Ishikawa (cell line): ENCODE results near the gene GZF1.

Experiments used
- CEBPB ChIP-seq: IDR thresholded peaks from 2 replicates; pipeline ENCODE4 v1.6.1; 2012
- CREB1 ChIP-seq: IDR thresholded peaks from 2 replicates; pipeline ENCODE4 v1.6.1; 2012; ENCODE audit warnings: low read depth
- EGR1 ChIP-seq: IDR thresholded peaks from 2 replicates; pipeline ENCODE4 v1.6.1; 2012
- EP300 ChIP-seq: IDR thresholded peaks from 2 replicates; pipeline ENCODE4 v1.6.1; 2012; ENCODE audit warnings: borderline replicate concordance
- FOXM1 ChIP-seq: IDR thresholded peaks from 2 replicates; pipeline ENCODE4 v1.6.1; 2012; ENCODE audit warnings: low read depth, borderline replicate concordance
- NFIC ChIP-seq: IDR thresholded peaks from 2 replicates; pipeline ENCODE4 v1.6.1; 2012
- RAD21 ChIP-seq: IDR thresholded peaks from 2 replicates; pipeline ENCODE4 v1.6.1; 2012; ENCODE audit warnings: low read depth
- REST ChIP-seq: IDR thresholded peaks from 2 replicates; pipeline ENCODE4 v1.6.1; 2012; ENCODE audit warnings: low read depth, mild to moderate bottlenecking
- TAF1 ChIP-seq: IDR thresholded peaks from 2 replicates; pipeline ENCODE4 v1.6.1; 2012; ENCODE audit warnings: low read depth, mild to moderate bottlenecking
- TCF12 ChIP-seq: IDR thresholded peaks from 2 replicates; pipeline ENCODE4 v1.6.1; 2012; ENCODE audit warnings: low read depth
- TEAD4 ChIP-seq: IDR thresholded peaks from 2 replicates; pipeline ENCODE4 v1.6.1; 2012
- YY1 ChIP-seq: IDR thresholded peaks from 2 replicates; pipeline ENCODE4 v1.6.1; 2012; ENCODE audit warnings: low read depth
- ZBTB7A ChIP-seq: IDR thresholded peaks from 2 replicates; pipeline ENCODE4 v1.6.1; 2012; ENCODE audit warnings: low read depth
- TF ChIP-seq, protein P1 (sequence below): IDR thresholded peaks from 2 replicates; pipeline ENCODE4 v1.6.1; 2012
- TF ChIP-seq, protein P2 (sequence below): IDR thresholded peaks from 2 replicates; pipeline ENCODE4 v1.6.1; 2012

Gene GZF1

DNA sequence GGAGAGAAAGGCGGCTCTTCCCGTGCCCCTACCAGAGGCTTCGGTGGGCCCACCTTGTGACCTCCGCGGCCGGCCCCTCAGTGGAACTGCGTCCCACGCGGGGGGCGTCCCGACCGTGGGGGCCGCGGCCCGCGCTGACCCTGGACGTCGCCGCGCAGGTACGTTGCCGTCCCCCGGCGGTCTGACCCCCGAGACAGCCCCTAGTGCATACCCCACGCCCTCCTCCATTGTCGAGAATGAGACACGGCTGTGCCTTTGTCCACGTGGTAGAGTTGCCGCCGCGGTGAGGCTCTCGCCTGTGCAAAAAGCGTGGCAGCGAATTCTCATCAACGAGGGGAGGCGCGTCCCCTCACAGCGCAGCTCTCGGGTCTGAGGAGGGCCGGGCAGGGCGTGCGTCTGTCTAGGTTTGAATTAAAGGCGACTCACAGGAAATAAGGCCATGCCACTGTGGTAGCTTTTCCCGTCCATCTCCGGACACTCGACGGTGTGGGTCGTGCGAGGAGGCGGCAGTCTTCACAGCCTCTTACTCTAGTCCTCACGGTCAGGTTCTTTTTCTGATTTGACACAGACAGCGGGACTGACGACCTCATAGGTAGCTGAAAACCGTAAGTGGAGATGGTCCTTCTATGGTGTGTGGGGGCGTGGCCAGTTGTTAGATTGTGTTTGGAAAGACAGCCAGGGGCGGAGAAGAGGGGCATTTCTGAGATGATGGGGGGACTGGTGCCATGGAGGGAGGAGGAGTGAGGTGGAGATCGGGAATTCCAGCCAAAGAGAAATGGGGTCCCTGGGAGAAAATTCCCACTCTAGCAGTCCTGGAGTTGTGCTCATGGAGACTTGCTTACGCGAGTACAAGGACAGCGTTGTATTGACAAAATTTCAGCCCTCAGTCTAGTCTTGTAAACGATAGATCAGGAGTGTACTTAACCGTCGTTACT, 10.8 kb upstream of the GZF1 start:
- no peak for TF ChIP-seq CEBPB
- TF ChIP-seq, protein P1, sequence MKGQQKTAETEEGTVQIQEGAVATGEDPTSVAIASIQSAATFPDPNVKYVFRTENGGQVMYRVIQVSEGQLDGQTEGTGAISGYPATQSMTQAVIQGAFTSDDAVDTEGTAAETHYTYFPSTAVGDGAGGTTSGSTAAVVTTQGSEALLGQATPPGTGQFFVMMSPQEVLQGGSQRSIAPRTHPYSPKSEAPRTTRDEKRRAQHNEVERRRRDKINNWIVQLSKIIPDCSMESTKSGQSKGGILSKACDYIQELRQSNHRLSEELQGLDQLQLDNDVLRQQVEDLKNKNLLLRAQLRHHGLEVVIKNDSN, result peak; percentile 68
- no peak for TF ChIP-seq YY1
- TF ChIP-seq NFIC, result no peak
- no peak for TF ChIP-seq TCF12
- TF ChIP-seq, protein P2, sequence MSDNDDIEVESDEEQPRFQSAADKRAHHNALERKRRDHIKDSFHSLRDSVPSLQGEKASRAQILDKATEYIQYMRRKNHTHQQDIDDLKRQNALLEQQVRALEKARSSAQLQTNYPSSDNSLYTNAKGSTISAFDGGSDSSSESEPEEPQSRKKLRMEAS, result peak; percentile 90
- TF ChIP-seq TAF1, result no peak
- no peak for TF ChIP-seq ZBTB7A

DNA sequence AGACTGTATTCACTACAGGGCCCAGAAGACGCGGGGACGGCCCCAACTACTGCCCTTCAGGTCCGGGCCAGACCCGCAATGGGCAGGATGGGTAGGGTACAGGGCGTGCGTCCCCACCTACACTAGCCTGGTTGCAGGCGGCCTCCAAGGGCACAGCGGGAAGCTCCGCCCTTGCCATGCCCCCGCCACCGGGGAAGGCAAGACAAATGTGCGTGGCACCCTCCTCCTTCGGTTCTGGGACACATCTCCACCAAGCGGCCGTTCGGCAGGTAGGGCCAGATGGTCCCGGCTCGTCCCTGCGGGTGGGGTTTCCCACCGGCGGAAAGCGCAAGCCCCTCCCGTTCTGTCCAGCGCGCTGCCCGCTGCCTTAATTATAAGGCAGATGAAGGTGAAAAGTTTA, 5.8 kb upstream of the GZF1 start:
- TF ChIP-seq, protein P1, result no peak
- TF ChIP-seq EP300, result no peak
- no peak for TF ChIP-seq EGR1
- TF ChIP-seq YY1, result no peak
- TF ChIP-seq CEBPB, result no peak
- TF ChIP-seq REST, result no peak
- no peak for TF ChIP-seq NFIC
- TF ChIP-seq RAD21, result no peak
- no peak for TF ChIP-seq TCF12
- no peak for TF ChIP-seq ZBTB7A
- no peak for TF ChIP-seq CREB1
- TF ChIP-seq FOXM1, result no peak
- no peak for TF ChIP-seq TAF1
- TF ChIP-seq, protein P2, result no peak
- no peak for TF ChIP-seq TEAD4

DNA sequence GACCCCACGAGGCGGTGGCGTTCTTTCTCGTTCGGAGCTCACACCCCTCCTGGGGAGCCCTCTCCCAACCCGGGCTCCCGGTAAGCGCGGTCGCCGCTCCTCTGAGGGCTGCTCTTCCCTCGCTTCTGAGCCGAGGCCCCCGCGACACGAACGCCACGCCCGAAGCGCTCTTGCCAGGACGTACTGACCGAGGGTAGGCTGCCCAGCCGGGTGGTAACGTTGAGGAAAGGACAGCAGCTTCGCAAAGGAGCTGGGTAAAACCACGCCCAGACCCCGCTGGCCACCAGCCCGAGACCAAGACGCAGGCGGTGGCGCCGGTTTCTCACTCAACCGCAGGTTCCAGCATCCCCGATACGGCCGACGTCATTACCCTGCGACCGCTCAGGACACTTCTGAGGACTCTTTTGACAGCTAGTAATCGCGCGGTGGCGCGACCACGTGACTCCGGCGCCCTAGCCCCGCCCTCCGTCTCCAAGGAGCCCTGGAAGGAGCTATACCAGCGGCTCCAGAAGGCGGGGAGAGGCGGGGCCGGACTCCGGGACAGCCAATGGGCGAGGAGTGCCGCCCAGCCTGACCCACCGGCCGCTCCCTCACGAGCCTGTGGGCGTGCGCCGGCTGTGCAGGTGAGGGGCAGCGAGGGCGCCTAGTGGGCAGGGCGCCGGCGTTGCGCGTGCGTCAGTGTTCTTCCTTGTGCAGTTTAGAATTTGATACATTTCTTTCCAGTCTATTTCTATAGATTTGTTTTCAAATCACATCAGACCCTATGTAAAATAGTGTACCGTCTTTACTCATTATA, 4.0 kb upstream of the GZF1 start:
- TF ChIP-seq EP300 (peak; percentile 24; the same call in 1 of the 2 replicates), CREB1 (peak; percentile 93), REST (no peak), RAD21 (no peak), TEAD4 (no peak; the same call in 1 of the 2 replicates), FOXM1 (no peak), CEBPB (no peak), NFIC (peak; percentile 48; the same call in 1 of the 2 replicates), ZBTB7A (no peak), TCF12 (peak; percentile 44; the same call in 1 of the 2 replicates), YY1 (no peak), TAF1 (peak; percentile 63)
- TF ChIP-seq, protein P2, result peak; percentile 79
- TF ChIP-seq, protein P1, result peak; percentile 95

GRCh38 chr20:23358563-23358906, 3.4 kb upstream of the GZF1 start:
- TF ChIP-seq ZBTB7A, result no peak
- TF ChIP-seq NFIC, result no peak
- no peak for TF ChIP-seq TCF12
- TF ChIP-seq RAD21, result no peak
- no peak for TF ChIP-seq EGR1
- TF ChIP-seq, protein P1, result no peak
- TF ChIP-seq CEBPB, result no peak
- no peak for TF ChIP-seq EP300
- TF ChIP-seq FOXM1, result no peak
- TF ChIP-seq, protein P2, result no peak
- TF ChIP-seq TAF1, result no peak
- no peak for TF ChIP-seq TEAD4
- no peak for TF ChIP-seq CREB1
- TF ChIP-seq YY1, result no peak
- TF ChIP-seq REST, result no peak
